Suprapubic skin (tissue), 3 donors: ENCODE results near the gene ERC2.

Source experiments
- CTCF ChIP-seq, 2 donors: fragments of 200-600 bp in 1 of 2; fragments of 450-650 bp in 1 of 2; sonication (generic) in 1 of 2; IDR thresholded peaks; one replicate each; pipeline ENCODE4 v1.5.1; 2016 to 2019; ENCODE audit warnings: antibody characterized with exemption in 2 of 2, mild to moderate bottlenecking in 1 of 2, moderate library complexity in 1 of 2
- POLR2A ChIP-seq, 2 donors: fragments of 450-650 bp; IDR thresholded peaks; one replicate each; pipeline ENCODE4 v1.6.1; 2017; ENCODE audit warnings: antibody characterized with exemption in 2 of 2, mild to moderate bottlenecking in 2 of 2, moderate library complexity in 2 of 2

GRCh38 chr3:55647670-55648069 lies 820.6 kb downstream of the ERC2 start:
- TF ChIP-seq CTCF (IDR thresholded peaks at IDR 0.05) (no peak), POLR2A (IDR thresholded peaks at IDR 0.05) (no peak)
